BE2C (cell line): ENCODE results near the gene PCNT.

Source experiments
- DNase-seq: peaks from one replicate; pipeline ENCODE4 v3.0.0-alpha.2; 2020
- H3K27me3 ChIP-seq: fragments of 250-450 bp; sonication (Bioruptor Pico); 2 replicates; pipeline ENCODE4 v1.5.1; 2020; ENCODE audit warnings: mild to moderate bottlenecking
- H3K36me3 ChIP-seq: fragments of 250-450 bp; sonication (Bioruptor Pico); 2 replicates; pipeline ENCODE4 v1.5.1; 2020; ENCODE audit warnings: mild to moderate bottlenecking
- H3K4me1 ChIP-seq: fragments of 250-450 bp; sonication (Bioruptor Pico); 2 replicates; pipeline ENCODE4 v1.5.1; 2020
- H3K4me3 ChIP-seq: 2 replicates; pipeline ENCODE4 v1.5.1; 2011; ENCODE audit warnings: low read depth, low read length
- H3K9me3 ChIP-seq: fragments of 250-450 bp; sonication (Bioruptor Pico); 2 replicates; pipeline ENCODE4 v1.5.1; 2020
- TF ChIP-seq, protein P1 (sequence below): IDR thresholded peaks from 2 replicates; pipeline ENCODE4 v1.5.1; 2012; ENCODE audit warnings: mild to moderate bottlenecking, low read depth, low read length

Gene PCNT

DNA sequence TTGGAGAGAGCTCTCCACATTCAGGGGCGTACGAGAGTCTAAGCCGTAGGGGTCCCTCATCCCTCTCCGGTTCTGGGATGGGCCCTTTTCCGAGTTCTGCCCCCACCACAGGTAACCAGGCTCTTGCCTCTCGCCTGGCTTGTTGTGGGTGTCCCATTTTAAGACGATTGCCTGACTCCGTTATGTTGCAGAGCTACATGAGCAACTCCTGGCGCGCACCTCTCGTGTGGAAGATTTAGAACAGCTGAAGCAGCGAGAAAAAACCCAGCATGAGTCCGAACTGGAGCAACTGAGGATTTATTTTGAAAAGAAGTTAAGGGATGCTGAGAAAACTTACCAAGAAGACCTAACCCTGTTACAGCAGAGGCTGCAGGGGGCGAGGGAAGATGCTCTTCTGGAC, 29.0 kb downstream of the PCNT start:
- Histone ChIP-seq H3K27me3 (no peaks in the 10 kb centered on the region), H3K36me3 (peaks cover 70% of the 10 kb centered on the region), H3K4me3 (no peak overlapping the region), H3K9me3 (no peaks in the 10 kb centered on the region), H3K4me1 (no peaks in the 10 kb centered on the region)
- DNase-seq, result no peak
- TF ChIP-seq, protein P1, sequence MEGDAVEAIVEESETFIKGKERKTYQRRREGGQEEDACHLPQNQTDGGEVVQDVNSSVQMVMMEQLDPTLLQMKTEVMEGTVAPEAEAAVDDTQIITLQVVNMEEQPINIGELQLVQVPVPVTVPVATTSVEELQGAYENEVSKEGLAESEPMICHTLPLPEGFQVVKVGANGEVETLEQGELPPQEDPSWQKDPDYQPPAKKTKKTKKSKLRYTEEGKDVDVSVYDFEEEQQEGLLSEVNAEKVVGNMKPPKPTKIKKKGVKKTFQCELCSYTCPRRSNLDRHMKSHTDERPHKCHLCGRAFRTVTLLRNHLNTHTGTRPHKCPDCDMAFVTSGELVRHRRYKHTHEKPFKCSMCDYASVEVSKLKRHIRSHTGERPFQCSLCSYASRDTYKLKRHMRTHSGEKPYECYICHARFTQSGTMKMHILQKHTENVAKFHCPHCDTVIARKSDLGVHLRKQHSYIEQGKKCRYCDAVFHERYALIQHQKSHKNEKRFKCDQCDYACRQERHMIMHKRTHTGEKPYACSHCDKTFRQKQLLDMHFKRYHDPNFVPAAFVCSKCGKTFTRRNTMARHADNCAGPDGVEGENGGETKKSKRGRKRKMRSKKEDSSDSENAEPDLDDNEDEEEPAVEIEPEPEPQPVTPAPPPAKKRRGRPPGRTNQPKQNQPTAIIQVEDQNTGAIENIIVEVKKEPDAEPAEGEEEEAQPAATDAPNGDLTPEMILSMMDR, result no peak

DNA sequence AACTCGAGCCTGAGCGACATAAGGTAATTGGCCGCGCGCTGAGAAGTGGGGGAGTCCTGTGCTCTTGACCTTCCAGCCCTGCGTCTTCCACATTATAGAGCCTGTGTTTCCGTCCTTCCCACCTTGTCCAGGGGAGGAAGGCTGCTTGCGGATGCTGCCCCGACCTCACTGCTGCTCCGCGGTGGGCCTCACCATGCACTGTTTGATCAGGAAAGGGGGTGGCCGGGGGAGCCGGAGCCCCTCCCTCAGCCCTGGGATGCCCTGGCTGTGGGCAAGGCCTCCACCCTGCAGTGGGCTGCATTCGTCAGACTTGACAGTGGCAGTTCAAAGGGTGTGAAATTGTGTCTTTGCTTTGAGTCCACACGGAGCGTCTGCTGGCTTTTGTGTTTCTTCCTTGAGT, 30.1 kb downstream of the PCNT start:
- Histone ChIP-seq H3K27me3 (no peaks in the 10 kb centered on the region), H3K36me3 (peaks cover 65% of the 10 kb centered on the region), H3K4me3 (no peak overlapping the region), H3K4me1 (no peaks in the 10 kb centered on the region), H3K9me3 (no peaks in the 10 kb centered on the region)
- no peak for DNase-seq
- TF ChIP-seq, protein P1, result no peak

DNA sequence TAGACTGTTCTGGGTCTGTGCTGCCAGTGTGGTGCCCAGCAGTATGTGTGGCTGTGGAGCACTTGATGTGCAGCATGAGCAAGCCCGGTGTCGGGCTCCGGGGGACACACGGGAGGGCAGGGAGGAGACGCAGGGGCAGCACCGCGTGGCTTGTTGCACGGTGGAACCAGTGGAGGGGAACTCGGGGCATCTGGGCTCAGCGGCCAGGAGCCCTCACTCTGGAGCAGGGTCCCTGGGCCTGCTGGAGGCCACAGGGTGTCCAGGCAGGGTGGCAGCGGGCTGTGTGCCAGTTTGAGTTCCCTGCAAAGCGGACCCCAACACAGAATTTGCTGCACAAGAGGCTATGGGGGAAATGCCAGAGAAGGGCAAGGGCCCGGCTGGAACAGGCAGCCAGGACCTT, 30.6 kb downstream of the PCNT start:
- no peak for DNase-seq
- H3K27me3 ChIP-seq, result no peaks in the 10 kb centered on the region
- TF ChIP-seq, protein P1, result no peak
- H3K36me3 ChIP-seq, result peaks cover 62% of the 10 kb centered on the region
- no peaks in the 10 kb centered on the region for H3K9me3 ChIP-seq
- H3K4me3 ChIP-seq, result no peak overlapping the region
- H3K4me1 ChIP-seq, result no peaks in the 10 kb centered on the region

DNA sequence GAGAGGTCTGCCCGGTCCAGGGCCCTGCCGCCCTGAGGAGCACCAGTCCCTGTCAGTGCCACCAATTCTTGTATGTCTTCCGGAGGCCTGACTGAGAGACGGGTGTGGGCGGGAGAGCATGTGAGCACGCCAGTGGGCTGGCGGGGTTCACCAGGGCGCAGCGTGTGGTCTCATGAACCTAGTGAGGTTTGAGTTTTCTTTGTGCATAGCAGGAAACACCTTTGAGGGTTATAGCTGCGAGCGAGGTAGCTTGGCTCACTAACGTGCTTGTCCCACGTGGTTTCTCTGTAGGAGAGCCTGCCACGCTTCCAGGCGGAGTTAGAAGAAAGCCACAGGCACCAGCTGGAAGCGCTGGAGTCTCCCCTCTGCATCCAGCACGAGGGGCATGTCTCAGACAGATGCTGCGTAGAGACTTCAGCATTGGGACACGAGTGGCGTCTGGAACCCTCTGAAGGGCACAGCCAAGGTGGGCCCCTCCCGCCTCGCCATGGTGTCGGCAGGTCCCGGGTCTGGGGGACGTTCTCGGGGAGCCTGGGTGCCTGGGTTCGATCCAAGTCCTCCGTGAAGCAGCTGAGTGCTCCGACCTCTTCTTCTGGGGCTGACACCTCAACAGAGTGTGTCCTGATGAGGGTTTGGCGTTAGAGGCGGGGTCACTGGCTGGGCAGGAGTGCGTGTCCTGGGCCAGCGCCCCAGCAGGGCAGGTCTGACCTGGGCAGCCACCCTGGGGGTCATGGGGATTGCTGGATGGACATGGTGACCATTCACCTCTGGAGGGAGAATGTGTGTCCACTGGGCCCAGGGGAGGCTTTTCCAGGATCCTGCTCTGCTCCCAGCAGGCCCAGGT, 31.4 kb downstream of the PCNT start:
- Histone ChIP-seq H3K27me3 (no peaks in the 10 kb centered on the region), H3K36me3 (peaks cover 54% of the 10 kb centered on the region)

DNA sequence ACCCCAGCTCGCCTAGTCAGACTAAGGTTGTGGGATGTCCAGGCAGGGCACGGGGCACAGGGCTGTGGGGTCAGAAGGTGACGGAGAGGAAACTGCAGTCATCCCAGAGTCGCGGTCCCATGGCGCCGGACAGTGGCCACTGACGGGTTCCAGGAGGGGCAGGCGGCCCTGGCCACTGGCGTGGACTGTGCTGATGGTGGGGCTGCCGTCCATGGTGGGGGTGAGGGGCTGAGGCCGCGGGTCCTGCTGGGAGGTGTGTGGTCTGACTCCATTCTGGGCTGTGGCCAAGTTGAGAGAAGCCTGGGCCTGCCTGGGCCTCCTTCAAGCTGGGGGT, 32.0 kb downstream of the PCNT start:
- DNase-seq, result no peak
- Histone ChIP-seq H3K36me3 (peaks cover 52% of the 10 kb centered on the region), H3K4me3 (no peak overlapping the region), H3K4me1 (no peaks in the 10 kb centered on the region), H3K9me3 (no peaks in the 10 kb centered on the region), H3K27me3 (no peaks in the 10 kb centered on the region)
- TF ChIP-seq, protein P1, result no peak

More for the DNA sequence above, 31.4 kb downstream of the PCNT start:
- Histone ChIP-seq H3K9me3 (no peaks in the 10 kb centered on the region), H3K4me3 (no peak overlapping the region), H3K4me1 (no peaks in the 10 kb centered on the region)
- TF ChIP-seq, protein P1, result no peak
- DNase-seq, result no peak

DNA sequence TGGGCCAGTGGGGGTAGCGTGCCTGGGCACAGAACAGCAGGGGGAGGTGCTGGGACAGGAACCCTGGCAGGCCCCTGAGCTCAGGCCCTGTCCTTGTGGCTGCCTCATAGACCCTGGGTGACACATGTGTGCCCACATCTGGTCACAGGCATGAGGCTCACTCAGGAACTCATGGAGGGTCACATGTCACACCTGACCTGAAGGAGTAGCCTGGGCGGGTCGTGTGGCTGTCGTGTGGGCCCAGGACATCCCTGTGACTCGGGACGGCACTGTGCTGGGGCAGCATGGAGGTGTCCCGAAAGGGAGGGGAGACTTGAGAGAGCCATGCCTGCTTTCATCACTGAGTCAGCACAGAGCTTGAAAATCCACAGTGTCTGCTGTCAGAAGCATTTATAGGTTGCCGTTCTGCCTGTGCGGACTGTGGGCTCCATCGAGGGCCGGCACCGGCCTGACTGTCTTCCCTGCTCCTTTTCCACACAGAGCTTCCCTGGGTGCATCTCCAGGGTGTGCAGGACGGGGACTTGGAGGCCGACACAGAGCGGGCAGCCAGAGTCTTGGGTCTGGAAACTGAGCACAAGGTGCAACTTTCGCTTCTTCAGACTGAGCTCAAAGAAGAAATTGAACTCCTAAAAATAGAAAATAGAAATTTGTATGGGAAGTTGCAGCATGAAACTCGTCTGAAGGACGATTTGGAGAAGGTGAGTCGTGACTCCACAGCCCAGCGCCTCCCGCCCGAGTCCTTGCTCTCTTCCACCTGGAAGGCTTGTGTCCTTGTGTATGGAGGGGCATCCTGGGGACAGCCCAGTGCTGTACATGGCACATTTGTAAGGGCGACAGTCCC, 32.8 kb downstream of the PCNT start:
- Histone ChIP-seq H3K27me3 (no peaks in the 10 kb centered on the region), H3K4me3 (no peak overlapping the region)
- no peak for DNase-seq

More for the DNA sequence above, 32.8 kb downstream of the PCNT start:
- no peaks in the 10 kb centered on the region for H3K9me3 ChIP-seq
- TF ChIP-seq, protein P1, result no peak
- no peaks in the 10 kb centered on the region for H3K4me1 ChIP-seq
- peaks cover 54% of the 10 kb centered on the region for H3K36me3 ChIP-seq
